Activated naive CD4-positive, alpha-beta T cell treated with anti-CD3 and anti-CD28 coated beads for 36 hours (primary cell): ENCODE data around the gene FBH1. TPM values are rescaled to one million over a fixed set of nuclear protein-coding genes. Genes with fewer than 3 reads are reported as not detected.

Experiments used
- CTCF ChIA-PET: fragments of 350-600 bp; sonication (Branson Sonifier 250); formaldehyde crosslinking; loops from one replicate; lab custom pipeline; 2021; ENCODE audit warnings: antibody characterized with exemption; lab: Charles Lee
- DNase-seq: peaks from one replicate; pipeline ENCODE4 v3.0.0-alpha.2; 2020
- H3K27ac Mint-ChIP-seq: one replicate; pipeline ENCODE4 v1.8.0; 2021; ENCODE audit warnings: mild to moderate bottlenecking, mixed read lengths
- H3K27me3 Mint-ChIP-seq: one replicate; pipeline ENCODE4 v1.8.0; 2021; ENCODE audit warnings: low read depth, mixed read lengths
- H3K36me3 Mint-ChIP-seq: one replicate; pipeline ENCODE4 v1.8.0; 2021; ENCODE audit warnings: low read depth, mixed read lengths
- H3K4me1 Mint-ChIP-seq: one replicate; pipeline ENCODE4 v1.8.0; 2021; ENCODE audit warnings: low read depth, mixed read lengths
- H3K4me3 Mint-ChIP-seq: one replicate; pipeline ENCODE4 v1.8.0; 2021; ENCODE audit warnings: mild to moderate bottlenecking, moderate library complexity, mixed read lengths
- H3K9me3 Mint-ChIP-seq: one replicate; pipeline ENCODE4 v1.8.0; 2021; ENCODE audit warnings: mixed read lengths
- intact Hi-C: fragments of 100-400 bp; cut with micrococcal nuclease; formaldehyde crosslinking; loops from one replicate; pipeline ENCODE4 v1.15.1; 2023
- total RNA-seq, 2 experiments: library from RNA; stranded (reverse); gene quantifications; one replicate each; pipeline ENCODE4 v1.2.3, GENCODE V29; 2021

FBH1 gene
- total RNA-seq, 2 experiments from 2014 or later = 40.4 to 42.7 TPM

- H3K4me3 Mint-ChIP-seq = peak overlapping the region; percentile 97
- CTCF ChIA-PET = interaction anchor here (1.0 to 1.4 kb wide), 2 partner anchors 9 to 88 kb away, joined by 4 to 5 read pairs; partner anchors contain the start of genes ANKRD16 and FBH1
- no peak overlapping the region for H3K27ac Mint-ChIP-seq
- DNase-seq = no peak
- H3K9me3 Mint-ChIP-seq = no peaks in the 10 kb centered on the region
- H3K4me1 Mint-ChIP-seq = peaks cover 23% of the 10 kb centered on the region
- intact Hi-C loops = loop anchor here (5.0 to 10.0 kb wide), 5 partner anchors 164 to 683 kb away; partner anchors contain the start of gene PRKCQ
- H3K27me3 Mint-ChIP-seq = no peaks in the 10 kb centered on the region
- peaks cover 2% of the 10 kb centered on the region for H3K36me3 Mint-ChIP-seq
Measured at GRCh38 chr10:5978230-5978489, 88.1 kb downstream of the FBH1 start.

DNA sequence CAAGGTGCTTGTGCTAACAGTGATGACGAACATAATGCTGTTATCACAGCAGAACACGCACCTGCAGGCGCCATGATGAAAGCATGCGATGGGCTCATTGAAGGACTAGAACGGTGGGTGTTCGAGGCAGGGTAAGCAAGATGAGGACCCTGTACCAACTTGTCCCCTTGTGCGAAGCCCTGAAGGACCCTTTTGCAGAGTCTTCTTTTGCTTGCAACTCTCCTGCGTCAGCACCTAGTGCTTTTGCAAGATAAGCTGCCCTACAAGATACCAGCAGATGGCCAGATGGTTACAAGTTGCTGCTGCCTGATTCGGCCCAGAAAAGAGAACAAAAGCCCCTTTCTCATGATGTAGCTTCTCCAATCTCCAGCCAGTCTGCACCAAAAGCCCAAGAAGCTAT is 91.5 kb downstream of the FBH1 start:
- no peaks in the 10 kb centered on the region for H3K36me3 Mint-ChIP-seq
- H3K27me3 Mint-ChIP-seq = no peaks in the 10 kb centered on the region
- H3K27ac Mint-ChIP-seq = no peak overlapping the region
- no peaks in the 10 kb centered on the region for H3K9me3 Mint-ChIP-seq
- peaks cover 3% of the 10 kb centered on the region for H3K4me1 Mint-ChIP-seq
- DNase-seq = no peak
- CTCF ChIA-PET = interaction anchor here (0.6 to 0.7 kb wide), 2 partner anchors 363 to 735 kb away, joined by 3 read pairs; no protein-coding TSS in a partner anchor
- intact Hi-C loops = no loop called here
- H3K4me3 Mint-ChIP-seq = no peak overlapping the region

- Mint-ChIP-seq H3K4me3 (no peak overlapping the region), H3K4me1 (peaks cover 9% of the 10 kb centered on the region), H3K27ac (no peak overlapping the region), H3K36me3 (no peaks in the 10 kb centered on the region), H3K27me3 (no peaks in the 10 kb centered on the region), H3K9me3 (no peaks in the 10 kb centered on the region)
- no peak for DNase-seq
- intact Hi-C loops = no loop called here
- CTCF ChIA-PET = interaction anchor here (0.6 kb wide), 1 partner anchor 159 kb away, joined by 3 read pairs; no protein-coding TSS in a partner anchor
Measured at GRCh38 chr10:5983774-5984173, 93.7 kb downstream of the FBH1 start.

DNA sequence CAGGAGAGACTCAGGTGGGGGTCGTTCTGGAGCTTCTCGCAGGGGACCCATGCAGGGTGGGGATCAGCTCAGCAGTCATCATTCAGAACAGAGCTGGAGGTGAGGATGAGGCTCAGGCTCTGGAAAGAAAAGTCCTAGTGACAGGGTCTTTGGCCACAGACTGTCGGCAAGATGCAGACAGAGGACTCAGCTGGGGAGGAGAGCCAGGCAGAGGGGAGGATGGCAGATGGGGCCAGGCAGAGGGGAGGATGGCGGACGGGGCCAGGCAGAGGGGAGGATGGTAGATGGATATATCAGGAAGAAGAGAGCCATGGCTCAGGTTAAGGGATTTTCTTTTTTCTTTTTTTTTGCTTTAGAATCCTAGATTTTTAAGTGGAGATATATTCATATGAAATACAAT is 95.0 kb downstream of the FBH1 start:
- Mint-ChIP-seq H3K27ac (no peak overlapping the region), H3K27me3 (no peaks in the 10 kb centered on the region), H3K4me3 (no peak overlapping the region), H3K4me1 (peaks cover 9% of the 10 kb centered on the region), H3K36me3 (no peaks in the 10 kb centered on the region), H3K9me3 (no peaks in the 10 kb centered on the region)
- CTCF ChIA-PET = no interaction called here
- no peak for DNase-seq
- intact Hi-C loops = no loop called here

Other genes with a start within 250 kb of the FBH1 start
- 1 to 10 TPM; 7.0 to 7.2 TPM for gene ASB13, start 223.6 kb upstream of the FBH1 start, total RNA-seq
- 10 to 100 TPM; 36.4 to 37.7 TPM for gene TASOR2, start 205.4 kb upstream of the FBH1 start, total RNA-seq
- 100 to 1,000 TPM; 277 to 288 TPM for gene GDI2, start 76.8 kb upstream of the FBH1 start, total RNA-seq
- 1 to 10 TPM; 3.6 to 3.9 TPM for gene ANKRD16, start 350 bp upstream of the FBH1 start, total RNA-seq
- 10 to 100 TPM; 14.7 to 16.3 TPM for gene IL15RA, start 87.3 kb downstream of the FBH1 start, total RNA-seq
- 100 to 1,000 TPM; 443 to 471 TPM for gene IL2RA, start 172.1 kb downstream of the FBH1 start, total RNA-seq
- gene RBM17, start 198.8 kb downstream of the FBH1 start, total RNA-seq = 100 to 1,000 TPM; 157 to 162 TPM